ENCODE results near the gene FASTKD3. TPM values are rescaled to one million over a fixed set of nuclear protein-coding genes. Genes with fewer than 3 reads are reported as not detected.

Gene FASTKD3
- total and polyA plus RNA-seq, 7 donors: 3.0 to 23.4 (median 10.3) TPM

GRCh38 chr5:7886849-7887475 lies 18.1 kb upstream of the FASTKD3 start:
- WGBS, 2 donors: 44 to 67% methylated on average over 7 of the region's 7 CpGs
- peak in 3 of 4 experiments; percentile 19 to 52 (median 26) for TF ChIP-seq CTCF (IDR thresholded peaks at IDR 0.05)
- no peak for TF ChIP-seq POLR2A (IDR thresholded peaks at IDR 0.05)
- intact Hi-C loops (cut with DNase I): no loop called here

GRCh38 chr5:7884491-7885267 lies 15.8 kb upstream of the FASTKD3 start:
- TF ChIP-seq CTCF (IDR thresholded peaks at IDR 0.05): no peak
- no peak for TF ChIP-seq POLR2A (IDR thresholded peaks at IDR 0.05)
- no peak for TF ChIP-seq POLR2AphosphoS5 (IDR thresholded peaks at IDR 0.05)
- TF ChIP-seq EP300 (IDR thresholded peaks at IDR 0.05): no peak
- H3K27me3 ChIP-seq: no peaks in the 10 kb centered on the region
- H3K36me3 ChIP-seq: peaks cover 6 to 88% (median 12%) of the 10 kb centered on the region in 4 donors
- no peaks in the 10 kb centered on the region for H3K4me1 ChIP-seq
- no peak overlapping the region for H3K27ac ChIP-seq
- DNase-seq: no peak
- H3K9me3 ChIP-seq: no peaks in the 10 kb centered on the region
- H3K4me3 ChIP-seq: no peak overlapping the region
- 81 to 87% methylated on average over 5 of the region's 5 CpGs for WGBS, 2 donors
- intact Hi-C loops (cut with DNase I): no loop called here

More at GRCh38 chr5:7886849-7887475, 18.1 kb upstream of the FASTKD3 start:
- H3K4me3 ChIP-seq: no peak overlapping the region
- no peaks in the 10 kb centered on the region for H3K27me3 ChIP-seq
- H3K36me3 ChIP-seq: peaks cover 6 to 83% (median 16%) of the 10 kb centered on the region in 4 donors
- no peaks in the 10 kb centered on the region for H3K9me3 ChIP-seq
- H3K4me1 ChIP-seq: no peaks in the 10 kb centered on the region
- DNase-seq: no peak
- H3K27ac ChIP-seq: peak overlapping the region in 1 of 4 donors; percentile 12

GRCh38 chr5:7882926-7883325 lies 14.1 kb upstream of the FASTKD3 start:
- H3K27me3 ChIP-seq: no peaks in the 10 kb centered on the region
- H3K27ac ChIP-seq: no peak overlapping the region
- H3K36me3 ChIP-seq: peaks cover 6 to 89% (median 20%) of the 10 kb centered on the region in 4 donors
- no peak for DNase-seq
- H3K4me1 ChIP-seq: no peaks in the 10 kb centered on the region
- no peak overlapping the region for H3K4me3 ChIP-seq
- TF ChIP-seq EP300 (IDR thresholded peaks at IDR 0.05) (no peak), POLR2AphosphoS5 (IDR thresholded peaks at IDR 0.05) (no peak), POLR2A (IDR thresholded peaks at IDR 0.05) (no peak), CTCF (IDR thresholded peaks at IDR 0.05) (no peak)
- intact Hi-C loops (cut with DNase I): no loop called here
- WGBS, 2 donors: 72 to 89% methylated on average over 4 of the region's 4 CpGs
- H3K9me3 ChIP-seq: no peaks in the 10 kb centered on the region

GRCh38 chr5:7881816-7882215 lies 13.0 kb upstream of the FASTKD3 start:
- intact Hi-C loops (cut with DNase I): no loop called here
- Histone ChIP-seq H3K4me3 (no peak overlapping the region), H3K27me3 (no peaks in the 10 kb centered on the region), H3K4me1 (no peaks in the 10 kb centered on the region), H3K9me3 (no peaks in the 10 kb centered on the region), H3K36me3 (peaks cover 6 to 97% (median 21%) of the 10 kb centered on the region in 4 donors), H3K27ac (no peak overlapping the region)
- no peak for DNase-seq
- 95 to 97% methylated on average over 2 of the region's 2 CpGs for WGBS, 2 donors
- TF ChIP-seq POLR2A (IDR thresholded peaks at IDR 0.05) (no peak), POLR2AphosphoS5 (IDR thresholded peaks at IDR 0.05) (no peak), EP300 (IDR thresholded peaks at IDR 0.05) (no peak), CTCF (IDR thresholded peaks at IDR 0.05) (no peak)
